HCEC 1CT (cell line): ENCODE data around the gene PLAC9.

Experiments
- DNase-seq: peaks from one replicate; pipeline ENCODE4 v3.0.0-alpha.2; 2017

Gene PLAC9

GRCh38 chr10:80161321-80162083 is 29.0 kb downstream of the PLAC9 start:
- no peak for DNase-seq

- DNase-seq: peak; percentile 92
Observed at GRCh38 chr10:80163741-80164341, 31.3 kb downstream of the PLAC9 start.

- DNase-seq: no peak
Observed at GRCh38 chr10:80164596-80164995, 32.1 kb downstream of the PLAC9 start.

GRCh38 chr10:80165173-80165572 is 32.6 kb downstream of the PLAC9 start:
- peak; percentile 72 for DNase-seq

- no peak for DNase-seq
Observed at GRCh38 chr10:80166581-80167470, 34.3 kb downstream of the PLAC9 start.

GRCh38 chr10:80167471-80168161 is 35.1 kb downstream of the PLAC9 start:
- DNase-seq: no peak

- no peak for DNase-seq
Observed at GRCh38 chr10:80168162-80168511, 35.6 kb downstream of the PLAC9 start.

GRCh38 chr10:80168679-80169380 is 36.3 kb downstream of the PLAC9 start:
- peak; percentile 51 for DNase-seq

- DNase-seq: no peak
Observed at GRCh38 chr10:80170026-80170425, 37.5 kb downstream of the PLAC9 start.

GRCh38 chr10:80170641-80171040 is 38.1 kb downstream of the PLAC9 start:
- DNase-seq: no peak

GRCh38 chr10:80171248-80171660 is 38.7 kb downstream of the PLAC9 start:
- no peak for DNase-seq

- no peak for DNase-seq
Observed at GRCh38 chr10:80172896-80173295, 40.4 kb downstream of the PLAC9 start.

- no peak for DNase-seq
Observed at GRCh38 chr10:80173466-80173865, 40.9 kb downstream of the PLAC9 start.

- no peak for DNase-seq
Observed at GRCh38 chr10:80174641-80175395, 42.3 kb downstream of the PLAC9 start.

GRCh38 chr10:80176526-80176925 is 44.0 kb downstream of the PLAC9 start:
- DNase-seq: no peak

GRCh38 chr10:80177781-80178636 is 45.5 kb downstream of the PLAC9 start:
- peak; percentile 59 for DNase-seq

GRCh38 chr10:80182986-80183385 is 50.5 kb downstream of the PLAC9 start:
- no peak for DNase-seq

GRCh38 chr10:80183436-80183835 is 50.9 kb downstream of the PLAC9 start:
- no peak for DNase-seq

GRCh38 chr10:80184291-80184690 is 51.8 kb downstream of the PLAC9 start:
- no peak for DNase-seq

- no peak for DNase-seq
Observed at GRCh38 chr10:80185578-80186299, 53.2 kb downstream of the PLAC9 start.
